Smooth muscle cell (in vitro differentiated cells): ENCODE results near the gene RFX3. TPM values are rescaled to one million over a fixed set of nuclear protein-coding genes. Genes with fewer than 3 reads are reported as not detected.
A peak's percentile ranks its signal among the peaks of the same experiment; 100 is the strongest.

Source experiments
- DNase-seq: peaks from one replicate; lab custom pipeline; 2025; ENCODE audit not compliant: unreplicated experiment; lab: John Stamatoyannopoulos, UW
- H2AFZ ChIP-seq: fragments of 200-600 bp; sonication (generic); 2 replicates; pipeline ENCODE4 v1.6.0; 2016; ENCODE audit warnings: antibody characterized with exemption, low read depth, mild to moderate bottlenecking
- H3F3A ChIP-seq: fragments of 200-600 bp; sonication (generic); 2 replicates; pipeline ENCODE4 v1.6.0; 2017; ENCODE audit warnings: antibody characterized with exemption, low read depth
- H3K27ac ChIP-seq: fragments of 200-600 bp; sonication (generic); 2 replicates; pipeline ENCODE4 v1.5.1; 2016; ENCODE audit warnings: low read depth, mild to moderate bottlenecking
- H3K27me3 ChIP-seq: fragments of 200-600 bp; sonication (generic); 2 replicates; pipeline ENCODE4 v1.6.1; 2016; ENCODE audit warnings: low read depth, mild to moderate bottlenecking
- H3K36me3 ChIP-seq: fragments of 200-600 bp; sonication (generic); 2 replicates; pipeline ENCODE4 v1.5.1; 2016; ENCODE audit warnings: low read depth
- H3K4me1 ChIP-seq: fragments of 200-600 bp; sonication (generic); 2 replicates; pipeline ENCODE4 v1.5.1; 2016; ENCODE audit warnings: low read depth
- H3K4me2 ChIP-seq: fragments of 200-600 bp; sonication (generic); 2 replicates; pipeline ENCODE4 v1.6.0; 2016; ENCODE audit warnings: mild to moderate bottlenecking
- H3K4me3 ChIP-seq: fragments of 200-600 bp; sonication (generic); 2 replicates; pipeline ENCODE4 v1.5.1; 2016; ENCODE audit warnings: mild to moderate bottlenecking
- H3K79me2 ChIP-seq: fragments of 200-600 bp; sonication (generic); 2 replicates; pipeline ENCODE4 v1.6.0; 2016; ENCODE audit warnings: low read depth, mild to moderate bottlenecking
- H3K9ac ChIP-seq: fragments of 200-600 bp; sonication (generic); 2 replicates; pipeline ENCODE4 v1.6.0; 2016; ENCODE audit warnings: low read depth
- H3K9me3 ChIP-seq: fragments of 200-600 bp; sonication (generic); replicated peaks from 2 replicates; pipeline ENCODE4 v1.5.1; 2016; ENCODE audit warnings: low read depth
- H4K20me1 ChIP-seq: fragments of 200-600 bp; sonication (generic); 2 replicates; pipeline ENCODE4 v1.6.0; 2016; ENCODE audit warnings: low read depth
- CTCF ChIP-seq: fragments of 200-600 bp; sonication (generic); IDR thresholded peaks from 2 replicates; pipeline ENCODE4 v1.5.1; 2017; ENCODE audit warnings: borderline replicate concordance, mild to moderate bottlenecking, antibody characterized with exemption; ENCODE audit not compliant: insufficient read depth, poor library complexity, severe bottlenecking
- WGBS: methylation state at CpG from one replicate; pipeline ENCODE4 v1.1.7; 2016; ENCODE audit warnings: low lambda C conversion rate; 5-methylcytosine and 5-hydroxymethylcytosine counted together
- polyA plus RNA-seq: library from polyadenylated mRNA; unstranded; fragments of >200 nt; fragmentation: Nextera tagmentation; extraction: Ambion mirVana; gene quantifications from 2 replicates; pipeline ENCODE4 v1.2.1, GENCODE V29; 2016
- total RNA-seq: library from RNA; depleted of rRNA; stranded (reverse); fragments of >200 nt; gene quantifications from 2 replicates; pipeline ENCODE4 v1.2.3, GENCODE V29; 2014

RFX3 gene
- total and polyA plus RNA-seq, 2 experiments from 2014 or later: 4.4 to 14.1 TPM

GRCh38 chr9:3467593-3468219, 58.1 kb downstream of the RFX3 start:
- H3K4me1 ChIP-seq: peaks cover 8% of the 10 kb centered on the region
- H2AFZ ChIP-seq: no peak overlapping the region
- no peaks in the 10 kb centered on the region for H4K20me1 ChIP-seq
- H3K27ac ChIP-seq: no peak overlapping the region
- H3F3A ChIP-seq: no peaks in the 10 kb centered on the region
- no peaks in the 10 kb centered on the region for H3K36me3 ChIP-seq
- no peak overlapping the region for H3K9ac ChIP-seq
- no peak for DNase-seq
- H3K79me2 ChIP-seq: peaks cover 16% of the 10 kb centered on the region
- 63% methylated on average over 4 of the region's 4 CpGs for WGBS
- TF ChIP-seq CTCF: peak; percentile 66
- no peaks in the 10 kb centered on the region for H3K27me3 ChIP-seq
- H3K4me2 ChIP-seq: no peak overlapping the region
- H3K9me3 ChIP-seq: no peaks in the 10 kb centered on the region
- H3K4me3 ChIP-seq: no peak overlapping the region

DNA sequence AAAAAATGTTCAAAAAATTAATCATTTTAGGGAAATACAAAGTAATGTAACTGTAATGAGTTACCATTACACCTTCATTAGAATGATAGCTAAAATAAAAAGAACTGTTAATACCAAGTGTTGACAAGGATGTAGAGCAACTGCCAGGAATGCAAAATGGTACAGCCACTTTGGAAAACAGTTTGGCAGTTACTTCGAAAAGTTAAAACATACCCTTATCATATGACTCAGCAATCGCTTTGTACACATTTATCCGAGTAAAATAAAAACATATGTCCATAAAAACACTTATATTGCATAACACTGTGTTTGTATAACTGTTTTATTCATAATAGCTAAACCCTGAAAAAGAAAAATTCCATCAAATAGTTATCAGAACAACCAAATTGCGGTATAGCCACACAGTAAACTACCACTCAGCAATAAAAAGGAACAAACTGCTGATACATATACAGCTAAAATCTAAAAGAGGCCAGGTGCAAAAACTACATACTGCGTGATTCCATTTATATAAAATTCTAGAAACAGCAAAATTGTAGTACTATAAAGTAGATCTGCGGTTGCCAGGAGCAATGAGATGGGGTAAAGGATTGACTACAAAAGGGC, 61.7 kb downstream of the RFX3 start:
- H2AFZ ChIP-seq: no peak overlapping the region
- H3K9ac ChIP-seq: no peak overlapping the region
- peaks cover 21% of the 10 kb centered on the region for H3K79me2 ChIP-seq
- H3K4me3 ChIP-seq: no peak overlapping the region
- no peaks in the 10 kb centered on the region for H3K27me3 ChIP-seq
- peaks cover 8% of the 10 kb centered on the region for H3K4me1 ChIP-seq
- H3F3A ChIP-seq: no peaks in the 10 kb centered on the region
- H4K20me1 ChIP-seq: no peaks in the 10 kb centered on the region
- no peaks in the 10 kb centered on the region for H3K36me3 ChIP-seq
- WGBS: 89% methylated on average over 6 of the region's 6 CpGs
- no peak for DNase-seq
- H3K4me2 ChIP-seq: no peak overlapping the region
- no peak for TF ChIP-seq CTCF
- no peak overlapping the region for H3K27ac ChIP-seq
- H3K9me3 ChIP-seq: no peaks in the 10 kb centered on the region

DNA sequence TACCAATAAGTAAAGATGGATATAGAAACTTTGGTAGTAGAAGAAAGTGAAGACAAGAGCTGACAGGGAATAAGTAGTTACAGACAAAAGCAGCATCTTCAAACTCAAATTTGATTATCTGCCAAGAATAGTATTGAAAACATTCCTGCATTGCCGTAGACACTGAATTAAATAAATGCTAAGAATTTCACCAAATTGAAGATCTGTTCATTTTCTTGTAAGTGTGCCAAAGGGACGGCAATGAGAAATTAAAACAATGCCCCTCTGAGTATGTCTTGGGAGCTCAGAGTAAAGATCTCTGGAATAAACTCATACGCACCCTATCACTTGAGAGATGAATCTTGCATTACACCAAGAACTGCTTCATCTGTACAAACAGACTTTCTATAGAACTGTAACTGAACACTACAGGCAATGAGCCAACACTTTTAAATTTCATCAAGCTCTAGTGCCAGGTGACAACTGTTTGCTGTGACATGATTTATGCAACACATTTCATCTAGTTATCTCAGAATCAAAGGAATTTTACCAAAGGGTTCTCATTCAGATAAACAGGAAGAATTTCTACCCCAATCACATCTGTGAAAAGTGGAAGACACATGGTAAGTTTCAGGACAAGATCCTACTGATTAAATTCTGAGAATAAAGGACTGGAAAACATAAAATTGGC, 66.9 kb downstream of the RFX3 start:
- Histone ChIP-seq H3K4me1 (no peaks in the 10 kb centered on the region), H3K4me3 (no peak overlapping the region), H3F3A (no peaks in the 10 kb centered on the region), H3K27me3 (no peaks in the 10 kb centered on the region), H3K79me2 (peaks cover 12% of the 10 kb centered on the region), H3K9me3 (no peaks in the 10 kb centered on the region), H4K20me1 (no peaks in the 10 kb centered on the region), H3K36me3 (no peaks in the 10 kb centered on the region), H3K4me2 (no peak overlapping the region), H3K9ac (no peak overlapping the region), H2AFZ (no peak overlapping the region), H3K27ac (no peak overlapping the region)
- no peak for DNase-seq
- WGBS: 95% methylated on average over 3 of the region's 3 CpGs
- TF ChIP-seq CTCF: no peak
